ENCODE results near the gene MRPL14.

The MRPL14 gene

GRCh38 chr6:44078827-44079671, 48.2 kb downstream of the MRPL14 start:
- Histone ChIP-seq H3K9me3 (ENCODE audit: control insufficient read depth, insufficient read depth, low read length) (no peaks in the 10 kb centered on the region), H3K4me1 (ENCODE audit: insufficient read depth, low read length) (peaks cover 12% of the 10 kb centered on the region; the same call in 1 of the 2 replicates), H3K36me3 (ENCODE audit: insufficient read depth, low read length) (no peaks in the 10 kb centered on the region), H3K9ac (ENCODE audit: low read depth, low read length) (no peak overlapping the region)

- Histone ChIP-seq H3K36me3 (ENCODE audit: insufficient read depth, low read length) (no peaks in the 10 kb centered on the region), H3K9ac (ENCODE audit: low read depth, low read length) (no peak overlapping the region), H3K4me1 (ENCODE audit: insufficient read depth, low read length) (peaks cover 13% of the 10 kb centered on the region; the same call in 1 of the 2 replicates), H3K9me3 (ENCODE audit: control insufficient read depth, insufficient read depth, low read length) (no peaks in the 10 kb centered on the region)
Observed at GRCh38 chr6:44078219-44078826, 48.9 kb downstream of the MRPL14 start.

DNA sequence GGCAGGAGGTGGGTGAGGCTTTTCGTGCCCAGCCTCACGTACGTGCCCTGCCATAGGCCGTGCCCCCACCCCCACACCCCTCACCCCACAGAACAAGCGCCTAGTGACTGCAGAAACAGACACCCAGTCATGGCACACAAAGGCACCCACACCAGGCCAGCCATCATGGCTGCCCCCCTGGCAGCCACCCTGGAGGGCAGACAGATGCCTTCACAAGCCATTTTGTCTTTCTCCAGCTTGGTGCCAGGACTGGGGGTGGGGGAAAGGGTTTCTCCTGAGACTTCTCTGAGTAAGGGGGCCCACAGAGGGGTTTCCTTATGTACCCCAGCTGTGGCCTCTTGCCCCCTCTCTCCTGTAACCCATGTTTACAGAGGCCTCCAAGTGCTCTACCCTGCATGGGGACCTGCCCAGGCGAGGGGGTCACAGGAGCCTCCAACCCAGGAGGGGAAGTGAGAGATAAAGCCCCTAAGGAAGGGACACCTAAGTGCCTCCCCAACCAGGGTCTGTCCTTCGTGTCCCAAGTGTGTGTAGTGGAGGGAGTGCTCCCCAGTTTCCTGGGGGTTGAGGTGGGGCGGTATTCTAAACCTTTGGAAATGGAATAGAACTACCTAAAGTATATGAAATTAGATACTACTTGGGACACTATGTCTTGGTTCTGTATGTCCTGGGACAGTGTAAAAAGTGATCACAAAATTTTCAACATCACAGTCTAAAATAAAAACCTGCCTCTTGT, 49.9 kb downstream of the MRPL14 start:
- Histone ChIP-seq H3K4me1 (ENCODE audit: insufficient read depth, low read length) (peaks cover 13% of the 10 kb centered on the region; the same call in 1 of the 2 replicates), H3K36me3 (ENCODE audit: insufficient read depth, low read length) (no peaks in the 10 kb centered on the region), H3K9me3 (ENCODE audit: control insufficient read depth, insufficient read depth, low read length) (no peaks in the 10 kb centered on the region), H3K9ac (ENCODE audit: low read depth, low read length) (0 out of 2 replicates have a peak overlapping the region, but pooled peaks have one; percentile 41)

- Histone ChIP-seq H3K4me1 (ENCODE audit: insufficient read depth, low read length) (peaks cover 13% of the 10 kb centered on the region; the same call in 1 of the 2 replicates), H3K36me3 (ENCODE audit: insufficient read depth, low read length) (no peaks in the 10 kb centered on the region), H3K9ac (ENCODE audit: low read depth, low read length) (peak overlapping the region; percentile 41; the same call in 1 of the 2 replicates), H3K9me3 (ENCODE audit: control insufficient read depth, insufficient read depth, low read length) (no peaks in the 10 kb centered on the region)
Observed at GRCh38 chr6:44076356-44077213, 50.7 kb downstream of the MRPL14 start.

GRCh38 chr6:44075647-44076355, 51.5 kb downstream of the MRPL14 start:
- H3K4me1 ChIP-seq (ENCODE audit: insufficient read depth, low read length) = peaks cover 12% of the 10 kb centered on the region; the same call in 1 of the 2 replicates
- no peaks in the 10 kb centered on the region for H3K36me3 ChIP-seq (ENCODE audit: insufficient read depth, low read length)
- H3K9me3 ChIP-seq (ENCODE audit: control insufficient read depth, insufficient read depth, low read length) = no peaks in the 10 kb centered on the region
- peak overlapping the region; percentile 41; the same call in 1 of the 2 replicates for H3K9ac ChIP-seq (ENCODE audit: low read depth, low read length)

- H3K4me1 ChIP-seq (ENCODE audit: insufficient read depth, low read length) = peaks cover 9% of the 10 kb centered on the region; the same call in 1 of the 2 replicates
- H3K9me3 ChIP-seq (ENCODE audit: control insufficient read depth, insufficient read depth, low read length) = no peaks in the 10 kb centered on the region
- H3K9ac ChIP-seq (ENCODE audit: low read depth, low read length) = no peak overlapping the region
- no peaks in the 10 kb centered on the region for H3K36me3 ChIP-seq (ENCODE audit: insufficient read depth, low read length)
Observed at GRCh38 chr6:44074813-44075646, 52.2 kb downstream of the MRPL14 start.

DNA sequence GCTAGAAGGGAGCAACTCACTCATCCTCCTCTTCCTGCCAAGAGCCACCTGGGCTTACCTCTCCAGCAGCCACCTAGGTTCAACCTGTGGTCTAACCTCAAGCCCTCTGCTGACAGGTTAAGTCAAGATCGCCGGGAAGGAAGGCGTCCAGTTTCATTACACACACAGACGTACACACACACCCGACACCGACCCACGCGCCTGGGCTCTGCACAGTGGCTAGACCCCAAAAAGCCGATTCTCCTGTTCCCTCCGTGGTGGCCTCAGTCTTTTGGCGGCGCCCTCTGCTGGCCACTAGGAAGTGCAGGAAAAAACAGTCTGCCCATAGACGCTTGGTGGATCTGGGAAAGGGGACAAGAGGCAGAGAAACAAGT, 52.8 kb downstream of the MRPL14 start:
- Histone ChIP-seq H3K36me3 (ENCODE audit: insufficient read depth, low read length) (no peaks in the 10 kb centered on the region), H3K9me3 (ENCODE audit: control insufficient read depth, insufficient read depth, low read length) (no peaks in the 10 kb centered on the region), H3K9ac (ENCODE audit: low read depth, low read length) (peak overlapping the region; percentile 34; the same call in 1 of the 2 replicates), H3K4me1 (ENCODE audit: insufficient read depth, low read length) (peaks cover 9% of the 10 kb centered on the region; the same call in 1 of the 2 replicates)

- Histone ChIP-seq H3K36me3 (ENCODE audit: insufficient read depth, low read length) (no peaks in the 10 kb centered on the region), H3K9ac (ENCODE audit: low read depth, low read length) (peak overlapping the region; percentile 34; the same call in 1 of the 2 replicates), H3K9me3 (ENCODE audit: control insufficient read depth, insufficient read depth, low read length) (no peaks in the 10 kb centered on the region), H3K4me1 (ENCODE audit: insufficient read depth, low read length) (peaks cover 9% of the 10 kb centered on the region; the same call in 1 of the 2 replicates)
Observed at GRCh38 chr6:44073612-44074438, 53.4 kb downstream of the MRPL14 start.

GRCh38 chr6:44072959-44073611, 54.2 kb downstream of the MRPL14 start:
- no peaks in the 10 kb centered on the region for H3K36me3 ChIP-seq (ENCODE audit: insufficient read depth, low read length)
- peak overlapping the region; percentile 52; the same call in 1 of the 2 replicates for H3K9ac ChIP-seq (ENCODE audit: low read depth, low read length)
- H3K4me1 ChIP-seq (ENCODE audit: insufficient read depth, low read length) = peaks cover 12% of the 10 kb centered on the region
- no peaks in the 10 kb centered on the region for H3K9me3 ChIP-seq (ENCODE audit: control insufficient read depth, insufficient read depth, low read length)

- H3K9ac ChIP-seq (ENCODE audit: low read depth, low read length) = peak overlapping the region; percentile 52; the same call in 1 of the 2 replicates
- H3K36me3 ChIP-seq (ENCODE audit: insufficient read depth, low read length) = no peaks in the 10 kb centered on the region
- H3K9me3 ChIP-seq (ENCODE audit: control insufficient read depth, insufficient read depth, low read length) = no peaks in the 10 kb centered on the region
- peaks cover 16% of the 10 kb centered on the region for H3K4me1 ChIP-seq (ENCODE audit: insufficient read depth, low read length)
Observed at GRCh38 chr6:44072452-44072958, 54.7 kb downstream of the MRPL14 start.

- Histone ChIP-seq H3K4me1 (ENCODE audit: insufficient read depth, low read length) (peaks cover 18% of the 10 kb centered on the region), H3K36me3 (ENCODE audit: insufficient read depth, low read length) (no peaks in the 10 kb centered on the region), H3K9me3 (ENCODE audit: control insufficient read depth, insufficient read depth, low read length) (no peaks in the 10 kb centered on the region), H3K9ac (ENCODE audit: low read depth, low read length) (no peak overlapping the region)
Observed at GRCh38 chr6:44071670-44072451, 55.4 kb downstream of the MRPL14 start.

All from ES-I3 (cell line).